ENCODE measurements around the gene AKNAD1.

DNA sequence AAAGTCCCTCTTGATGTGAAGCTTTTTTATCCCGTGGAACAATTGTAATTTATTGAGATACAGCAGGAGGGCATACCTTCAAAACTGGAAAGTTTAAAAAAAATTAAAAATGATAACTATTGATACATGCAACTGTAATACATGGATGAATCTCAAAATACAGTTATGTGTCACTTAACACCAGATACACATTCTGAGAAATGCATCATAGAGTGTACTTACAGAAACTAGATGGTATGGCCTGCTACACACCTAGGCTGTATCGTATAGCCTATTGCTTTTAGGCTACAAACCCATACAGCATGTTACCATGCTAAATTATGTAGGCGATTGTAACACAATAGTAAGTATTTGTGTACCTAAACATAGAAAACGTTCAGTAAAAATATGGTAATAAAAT is 7.1 kb upstream of the AKNAD1 start:
- TF ChIP-seq, protein P1, sequence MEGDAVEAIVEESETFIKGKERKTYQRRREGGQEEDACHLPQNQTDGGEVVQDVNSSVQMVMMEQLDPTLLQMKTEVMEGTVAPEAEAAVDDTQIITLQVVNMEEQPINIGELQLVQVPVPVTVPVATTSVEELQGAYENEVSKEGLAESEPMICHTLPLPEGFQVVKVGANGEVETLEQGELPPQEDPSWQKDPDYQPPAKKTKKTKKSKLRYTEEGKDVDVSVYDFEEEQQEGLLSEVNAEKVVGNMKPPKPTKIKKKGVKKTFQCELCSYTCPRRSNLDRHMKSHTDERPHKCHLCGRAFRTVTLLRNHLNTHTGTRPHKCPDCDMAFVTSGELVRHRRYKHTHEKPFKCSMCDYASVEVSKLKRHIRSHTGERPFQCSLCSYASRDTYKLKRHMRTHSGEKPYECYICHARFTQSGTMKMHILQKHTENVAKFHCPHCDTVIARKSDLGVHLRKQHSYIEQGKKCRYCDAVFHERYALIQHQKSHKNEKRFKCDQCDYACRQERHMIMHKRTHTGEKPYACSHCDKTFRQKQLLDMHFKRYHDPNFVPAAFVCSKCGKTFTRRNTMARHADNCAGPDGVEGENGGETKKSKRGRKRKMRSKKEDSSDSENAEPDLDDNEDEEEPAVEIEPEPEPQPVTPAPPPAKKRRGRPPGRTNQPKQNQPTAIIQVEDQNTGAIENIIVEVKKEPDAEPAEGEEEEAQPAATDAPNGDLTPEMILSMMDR (IDR thresholded peaks at IDR 0.05) = no peak
- no peak for TF ChIP-seq EZH2 (IDR thresholded peaks at IDR 0.05; ENCODE audit: borderline replicate concordance, insufficient read depth, low read depth, low read length, poor library complexity, severe bottlenecking)
